Activated naive CD8-positive, alpha-beta T cell (primary cell): ENCODE measurements around the gene AMBP.
"Not testable (repeated sequence)": the region's sequence is repeated elsewhere in the genome, so short reads cannot be mapped to it uniquely, and the experiment has no call there.

ENCODE experiments used
- H3K27ac Mint-ChIP-seq: one replicate; pipeline ENCODE4 v1.8.0; 2021; ENCODE audit warnings: mixed read lengths
- H3K27me3 Mint-ChIP-seq: one replicate; pipeline ENCODE4 v1.8.0; 2021; ENCODE audit warnings: mixed read lengths
- H3K36me3 Mint-ChIP-seq: one replicate; pipeline ENCODE4 v1.8.0; 2021; ENCODE audit warnings: mixed read lengths
- H3K4me1 Mint-ChIP-seq: one replicate; pipeline ENCODE4 v1.8.0; 2021; ENCODE audit warnings: low read depth, mixed read lengths
- H3K4me3 Mint-ChIP-seq: one replicate; pipeline ENCODE4 v1.8.0; 2021; ENCODE audit warnings: mild to moderate bottlenecking, mixed read lengths
- H3K9me3 Mint-ChIP-seq: one replicate; pipeline ENCODE4 v1.8.0; 2021; ENCODE audit warnings: low read depth, mixed read lengths

Gene AMBP

GRCh38 chr9:114046237-114046755 lies 31.8 kb downstream of the AMBP start:
- Mint-ChIP-seq H3K4me1 (no peaks in the 10 kb centered on the region), H3K27ac (no peak overlapping the region), H3K36me3 (no peaks in the 10 kb centered on the region), H3K9me3 (no peaks in the 10 kb centered on the region), H3K4me3 (no peak overlapping the region), H3K27me3 (no peaks in the 10 kb centered on the region)

GRCh38 chr9:114043660-114044059 lies 34.4 kb downstream of the AMBP start:
- H3K27ac Mint-ChIP-seq, H3K36me3 Mint-ChIP-seq, H3K27me3 Mint-ChIP-seq, H3K9me3 Mint-ChIP-seq, H3K4me1 Mint-ChIP-seq, H3K4me3 Mint-ChIP-seq: not testable (repeated sequence)

- Mint-ChIP-seq H3K27me3 (no peaks in the 10 kb centered on the region), H3K4me3 (no peak overlapping the region), H3K27ac (no peak overlapping the region), H3K9me3 (no peaks in the 10 kb centered on the region), H3K4me1 (no peaks in the 10 kb centered on the region), H3K36me3 (no peaks in the 10 kb centered on the region)
Measured at GRCh38 chr9:114039484-114039883, 38.6 kb downstream of the AMBP start.

- Mint-ChIP-seq H3K27ac (no peak overlapping the region), H3K4me3 (no peak overlapping the region), H3K27me3 (no peaks in the 10 kb centered on the region), H3K9me3 (no peaks in the 10 kb centered on the region), H3K4me1 (no peaks in the 10 kb centered on the region), H3K36me3 (no peaks in the 10 kb centered on the region)
Measured at GRCh38 chr9:114038724-114039313, 39.3 kb downstream of the AMBP start.

- no peak overlapping the region for H3K4me3 Mint-ChIP-seq
- no peaks in the 10 kb centered on the region for H3K27me3 Mint-ChIP-seq
- no peaks in the 10 kb centered on the region for H3K9me3 Mint-ChIP-seq
- H3K27ac Mint-ChIP-seq, result no peak overlapping the region
- no peaks in the 10 kb centered on the region for H3K4me1 Mint-ChIP-seq
- no peaks in the 10 kb centered on the region for H3K36me3 Mint-ChIP-seq
Measured at GRCh38 chr9:114037961-114038723, 40.0 kb downstream of the AMBP start.

- no peak overlapping the region for H3K4me3 Mint-ChIP-seq
- no peaks in the 10 kb centered on the region for H3K4me1 Mint-ChIP-seq
- H3K27me3 Mint-ChIP-seq, result no peaks in the 10 kb centered on the region
- H3K27ac Mint-ChIP-seq, result no peak overlapping the region
- H3K9me3 Mint-ChIP-seq, result no peaks in the 10 kb centered on the region
- no peaks in the 10 kb centered on the region for H3K36me3 Mint-ChIP-seq
Measured at GRCh38 chr9:114037249-114037648, 40.9 kb downstream of the AMBP start.

GRCh38 chr9:114035845-114036801 lies 42.0 kb downstream of the AMBP start:
- Mint-ChIP-seq H3K4me3 (no peak overlapping the region), H3K9me3 (no peaks in the 10 kb centered on the region), H3K27me3 (no peaks in the 10 kb centered on the region), H3K27ac (no peak overlapping the region), H3K36me3 (no peaks in the 10 kb centered on the region), H3K4me1 (no peaks in the 10 kb centered on the region)

GRCh38 chr9:114035221-114035844 lies 42.8 kb downstream of the AMBP start:
- H3K27ac Mint-ChIP-seq, result no peak overlapping the region
- H3K4me1 Mint-ChIP-seq, result no peaks in the 10 kb centered on the region
- no peak overlapping the region for H3K4me3 Mint-ChIP-seq
- no peaks in the 10 kb centered on the region for H3K9me3 Mint-ChIP-seq
- H3K36me3 Mint-ChIP-seq, result no peaks in the 10 kb centered on the region
- no peaks in the 10 kb centered on the region for H3K27me3 Mint-ChIP-seq

- Mint-ChIP-seq H3K27ac (no peak overlapping the region), H3K4me3 (no peak overlapping the region), H3K4me1 (no peaks in the 10 kb centered on the region), H3K27me3 (no peaks in the 10 kb centered on the region), H3K9me3 (no peaks in the 10 kb centered on the region), H3K36me3 (no peaks in the 10 kb centered on the region)
Measured at GRCh38 chr9:114034661-114035062, 43.4 kb downstream of the AMBP start.

- H3K36me3 Mint-ChIP-seq, result no peaks in the 10 kb centered on the region
- no peak overlapping the region for H3K27ac Mint-ChIP-seq
- H3K9me3 Mint-ChIP-seq, result no peaks in the 10 kb centered on the region
- no peak overlapping the region for H3K4me3 Mint-ChIP-seq
- H3K27me3 Mint-ChIP-seq, result no peaks in the 10 kb centered on the region
- H3K4me1 Mint-ChIP-seq, result no peaks in the 10 kb centered on the region
Measured at GRCh38 chr9:114034196-114034595, 43.9 kb downstream of the AMBP start.

GRCh38 chr9:114033397-114034103 lies 44.5 kb downstream of the AMBP start:
- H3K9me3 Mint-ChIP-seq, result no peaks in the 10 kb centered on the region
- no peak overlapping the region for H3K4me3 Mint-ChIP-seq
- no peaks in the 10 kb centered on the region for H3K4me1 Mint-ChIP-seq
- H3K27ac Mint-ChIP-seq, result no peak overlapping the region
- no peaks in the 10 kb centered on the region for H3K27me3 Mint-ChIP-seq
- H3K36me3 Mint-ChIP-seq, result no peaks in the 10 kb centered on the region

- Mint-ChIP-seq H3K27me3 (no peaks in the 10 kb centered on the region), H3K27ac (no peak overlapping the region), H3K4me3 (no peak overlapping the region), H3K9me3 (no peaks in the 10 kb centered on the region), H3K4me1 (no peaks in the 10 kb centered on the region), H3K36me3 (no peaks in the 10 kb centered on the region)
Measured at GRCh38 chr9:114031948-114032840, 45.9 kb downstream of the AMBP start.

- H3K27ac Mint-ChIP-seq, result no peak overlapping the region
- no peak overlapping the region for H3K4me3 Mint-ChIP-seq
- no peaks in the 10 kb centered on the region for H3K4me1 Mint-ChIP-seq
- no peaks in the 10 kb centered on the region for H3K27me3 Mint-ChIP-seq
- H3K9me3 Mint-ChIP-seq, result no peaks in the 10 kb centered on the region
- no peaks in the 10 kb centered on the region for H3K36me3 Mint-ChIP-seq
Measured at GRCh38 chr9:114031037-114031630, 47.0 kb downstream of the AMBP start.
